Renal cortical epithelial cell (primary cell): ENCODE data around the gene IPO11. TPM values are rescaled to one million over a fixed set of nuclear protein-coding genes. Genes with fewer than 3 reads are reported as not detected.
"Not testable (repeated sequence)": the region's sequence is repeated elsewhere in the genome, so short reads cannot be mapped to it uniquely, and the experiment has no call there.

Experiments used
- DNase-seq: peaks from one replicate; pipeline ENCODE4 v3.0.0-alpha.2; 2011; ENCODE audit warnings: low read depth
- total RNA-seq: library from RNA; depleted of rRNA; stranded (reverse); fragments of >200 nt; gene quantifications from 2 replicates; pipeline ENCODE4 v1.2.3, GENCODE V29; 2014

Gene IPO11
- total RNA-seq, 1 donor from 2014 or later = 31.6 TPM

DNA sequence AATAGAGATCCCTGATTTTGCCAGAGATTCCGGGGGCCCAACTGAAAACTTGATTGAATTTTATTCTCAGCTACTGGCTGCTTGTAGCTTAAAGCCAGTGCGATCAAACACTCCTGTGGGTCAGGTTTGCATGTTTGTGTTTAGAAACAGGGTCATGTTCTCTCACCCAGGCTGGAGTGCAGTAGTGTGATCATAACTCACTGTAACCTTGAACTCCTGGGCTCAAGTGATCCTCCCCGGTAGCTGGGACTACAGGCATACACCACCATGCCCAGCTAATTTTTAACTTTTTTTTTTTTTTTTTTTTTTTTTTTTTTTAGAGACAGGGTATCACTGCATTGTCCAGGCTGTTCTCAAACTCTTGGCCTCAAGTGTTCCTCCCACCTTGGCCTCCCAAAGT lies 232.7 kb downstream of the IPO11 start:
- DNase-seq = no peak

DNA sequence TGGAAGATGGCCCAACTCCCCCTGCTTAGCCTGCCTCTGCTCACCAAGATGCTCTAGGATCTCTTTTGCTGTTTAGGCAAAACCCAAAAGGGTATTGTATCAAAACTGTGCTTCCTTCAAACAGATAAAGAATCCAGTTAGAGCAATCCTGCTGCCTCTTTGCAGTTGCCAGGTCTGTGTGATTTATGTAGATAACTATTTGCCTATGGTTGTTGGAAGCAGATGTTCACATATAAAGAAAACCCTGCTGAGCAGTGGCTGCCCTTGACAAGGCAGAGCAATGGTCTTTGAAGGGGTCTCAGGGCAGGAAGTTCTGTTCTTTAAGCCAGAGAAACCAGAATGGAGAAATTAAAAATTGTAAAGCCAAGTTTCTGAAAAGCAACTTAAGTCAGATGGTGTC lies 234.7 kb downstream of the IPO11 start:
- no peak for DNase-seq

DNA sequence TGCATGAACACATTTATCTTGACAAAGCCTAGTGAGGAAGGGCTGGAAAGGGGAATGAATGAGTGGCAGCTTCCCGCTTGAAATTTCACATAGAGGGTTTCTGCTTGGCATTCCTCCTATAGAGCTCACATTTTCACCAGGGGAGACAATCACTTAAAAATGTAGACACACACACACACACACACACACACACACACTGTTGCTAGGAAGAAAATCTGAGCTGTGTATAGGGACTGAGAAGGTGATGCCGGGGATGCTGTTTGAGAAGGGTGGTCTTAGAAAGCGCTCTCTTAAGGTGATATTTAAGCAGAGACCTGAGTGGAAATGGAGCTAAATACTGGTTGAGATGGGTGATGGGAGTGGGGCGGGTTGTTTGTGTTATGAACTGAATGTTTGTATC lies 236.5 kb downstream of the IPO11 start:
- no peak for DNase-seq

DNA sequence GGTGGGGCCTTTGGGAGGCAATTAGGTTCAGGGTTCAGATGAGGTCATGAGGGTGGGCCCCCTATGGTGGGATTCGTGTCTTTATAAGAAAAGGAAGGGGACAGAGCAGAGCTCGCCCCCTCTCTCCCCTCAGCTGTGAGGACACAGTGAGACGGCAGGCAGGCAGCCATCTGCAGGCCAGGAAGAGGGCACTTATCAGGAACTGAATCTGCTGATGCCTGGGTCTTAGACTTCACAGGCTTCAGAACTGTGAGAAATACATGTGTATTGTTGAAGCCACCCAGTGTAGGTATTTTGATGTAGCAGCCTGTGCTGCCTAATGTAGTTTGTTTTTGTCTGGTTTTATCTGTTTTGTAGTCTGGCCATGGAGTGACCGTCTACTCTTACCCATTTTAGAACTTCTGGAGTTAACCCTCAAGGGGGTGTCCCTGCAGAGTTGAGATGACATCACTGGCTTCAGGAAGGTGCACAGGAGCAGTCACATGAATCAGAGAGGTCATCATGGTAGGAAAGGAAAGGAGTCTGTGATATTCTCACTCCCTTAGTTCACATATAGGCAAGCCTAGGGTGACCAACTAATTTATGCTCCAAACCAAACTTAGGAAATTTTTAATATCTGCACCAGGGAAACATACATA lies 237.0 kb downstream of the IPO11 start:
- no peak for DNase-seq

DNA sequence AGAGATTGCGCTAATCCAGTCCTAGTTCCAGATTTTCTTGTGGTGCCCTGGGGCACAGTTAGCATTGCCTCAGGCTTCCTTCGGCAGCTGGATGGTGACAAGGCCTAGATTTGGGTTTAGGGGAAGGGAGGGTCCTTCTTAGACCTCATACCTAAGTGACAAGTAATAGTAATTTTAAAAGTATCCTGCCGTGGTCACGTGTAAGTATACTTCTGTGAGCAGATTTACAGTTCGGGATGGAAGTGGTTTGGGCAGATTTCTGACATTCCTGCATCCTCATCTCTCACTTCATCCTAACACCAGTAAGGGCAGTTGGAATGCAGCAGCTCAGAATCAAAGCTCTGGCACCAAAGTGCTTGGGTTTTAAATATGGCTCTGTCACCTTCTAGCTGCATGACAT lies 237.6 kb downstream of the IPO11 start:
- no peak for DNase-seq

GRCh38 chr5:62652225-62652624 lies 239.7 kb downstream of the IPO11 start:
- DNase-seq = no peak

DNA sequence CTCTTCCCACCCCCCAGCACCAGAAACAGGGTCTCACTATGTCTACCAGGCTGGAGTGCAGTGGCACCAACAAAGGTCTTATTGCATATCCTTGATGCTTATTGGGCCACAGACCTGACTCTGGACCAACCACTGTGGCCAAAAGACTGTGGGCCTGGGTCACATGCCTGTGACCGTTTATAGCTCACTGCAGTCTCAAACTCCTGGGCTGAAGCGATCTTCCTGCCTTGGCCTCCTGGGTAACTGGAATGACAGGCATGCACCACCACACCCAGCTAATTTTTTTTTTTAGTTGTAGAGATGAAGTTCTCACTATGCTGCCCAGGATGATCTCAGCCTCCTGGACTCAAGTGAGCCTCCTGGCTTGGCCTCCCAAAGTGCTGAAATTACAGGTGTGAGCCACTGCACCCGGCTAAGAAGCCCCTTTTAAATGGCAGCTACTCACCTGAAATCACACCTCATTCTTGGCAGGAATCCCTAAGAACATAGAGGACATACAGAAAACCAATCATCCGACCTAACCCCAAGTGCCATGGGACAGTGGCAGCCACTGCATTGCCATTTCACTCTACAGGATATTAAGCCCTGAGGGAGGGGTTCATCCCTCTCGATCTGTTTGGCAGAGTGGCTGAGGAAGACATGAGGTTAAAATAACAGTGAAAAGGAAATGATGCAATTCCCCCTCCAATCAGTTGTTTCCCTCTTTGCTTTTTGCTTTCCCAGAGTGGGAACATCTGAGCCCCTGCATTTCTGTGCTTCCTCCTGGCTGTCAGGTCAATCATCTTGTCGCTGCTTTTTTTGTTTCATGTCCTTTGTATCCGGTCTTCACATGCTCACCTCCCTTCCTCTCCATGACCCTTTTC lies 240.7 kb downstream of the IPO11 start:
- no peak for DNase-seq

DNA sequence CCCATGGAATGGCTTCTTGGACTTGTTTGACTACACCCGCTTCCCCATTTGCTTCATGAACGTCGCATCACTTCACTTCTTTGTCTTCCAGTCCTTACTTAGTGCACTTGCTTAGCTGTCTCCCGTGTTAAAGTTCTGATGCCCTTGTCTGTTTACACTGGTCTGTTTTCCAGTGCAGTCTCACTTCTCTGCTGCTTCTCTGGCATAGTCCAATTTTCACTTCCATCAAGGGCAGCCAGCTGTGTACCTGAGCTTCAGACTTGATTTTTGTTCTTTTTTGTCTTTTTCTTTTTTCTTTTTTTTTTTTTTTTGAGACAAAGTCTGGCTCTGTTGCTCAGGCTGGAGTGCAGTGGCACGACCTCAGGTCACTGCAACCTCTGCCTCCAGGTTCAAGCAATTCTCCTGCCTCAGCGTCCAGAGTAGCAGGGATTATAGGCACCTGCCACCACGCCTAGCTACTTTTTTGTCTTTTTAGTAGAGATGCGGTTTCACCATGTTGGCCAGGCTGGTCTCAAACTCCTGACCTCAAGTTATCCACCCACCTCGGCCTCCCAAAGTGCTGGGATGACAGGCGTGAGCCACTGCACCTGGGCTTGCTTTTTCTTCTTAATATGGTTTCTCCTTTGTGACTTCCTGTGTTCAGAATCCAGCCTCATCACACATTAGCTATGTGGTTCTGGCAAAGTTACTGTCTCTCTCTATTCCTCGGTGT lies 241.5 kb downstream of the IPO11 start:
- no peak for DNase-seq

GRCh38 chr5:62657772-62658171 lies 245.2 kb downstream of the IPO11 start:
- DNase-seq = not testable (repeated sequence)

- DNase-seq = no peak
Measured at GRCh38 chr5:62661126-62661525, 248.6 kb downstream of the IPO11 start.

DNA sequence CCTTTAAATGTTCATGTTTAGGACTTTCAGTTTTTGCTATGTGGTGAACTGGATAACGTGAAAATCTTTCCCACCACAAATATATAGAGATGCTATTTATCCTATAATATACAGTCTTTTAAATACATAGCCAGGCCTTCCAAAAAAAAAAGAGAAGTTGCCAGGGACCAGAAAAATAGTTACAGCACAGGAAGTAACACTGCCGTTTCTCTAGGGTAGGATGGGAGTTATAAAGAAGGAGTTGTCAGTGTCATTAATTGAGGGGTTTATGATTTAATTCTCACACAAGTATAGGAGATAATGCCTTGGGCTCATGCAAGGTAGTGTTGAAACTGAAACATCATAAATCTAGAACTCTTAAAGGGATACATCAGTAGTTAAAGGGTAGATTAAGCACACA lies 250.0 kb downstream of the IPO11 start:
- DNase-seq = no peak

GRCh38 chr5:62671479-62671878 lies 258.9 kb downstream of the IPO11 start:
- peak; percentile 38 for DNase-seq

- DNase-seq = not testable (repeated sequence)
Measured at GRCh38 chr5:62676596-62676995, 264.0 kb downstream of the IPO11 start.

Other genes with a start within 250 kb of the IPO11 start
- 61.8 and 94.4 TPM in 2 replicates for gene KIF2A, start 106.6 kb upstream of the IPO11 start, total RNA-seq
- gene DIMT1, start 8.9 kb upstream of the IPO11 start, total RNA-seq = 30.9 and 45.8 TPM in 2 replicates
- 0.52 and 1.7 TPM in 2 replicates for gene LRRC70, start 166.1 kb downstream of the IPO11 start, total RNA-seq